Cardiac muscle cell (in vitro differentiated cells and primary cell): ENCODE data around the gene EXOC6B. TPM values are rescaled to one million over a fixed set of nuclear protein-coding genes. Genes with fewer than 3 reads are reported as not detected.

Experiments used
- DNase-seq, 2 donors: peaks; one replicate each; pipeline versions ENCODE4 v3.0.0 to v3.0.0-alpha.2; 2010 to 2017; ENCODE audit warnings: low read depth in 1 of 2, low spot score in 1 of 2
- H3K27ac ChIP-seq: fragments of 200-600 bp; sonication (generic); 2 replicates; pipeline ENCODE4 v1.5.1; 2016
- H3K27me3 ChIP-seq: fragments of 200-600 bp; sonication (generic); 2 replicates; pipeline ENCODE4 v1.6.0; 2016; ENCODE audit warnings: control low read depth
- H3K36me3 ChIP-seq: fragments of 200-600 bp; sonication (generic); 2 replicates; pipeline ENCODE4 v1.5.1; 2016; ENCODE audit warnings: control low read depth
- H3K4me1 ChIP-seq: fragments of 200-600 bp; sonication (generic); 2 replicates; pipeline ENCODE4 v1.8.1; 2017; ENCODE audit warnings: low read depth, mild to moderate bottlenecking, mixed run types
- H3K4me3 ChIP-seq: fragments of 200-600 bp; sonication (generic); 2 replicates; pipeline ENCODE4 v1.5.1; 2016; ENCODE audit warnings: mild to moderate bottlenecking
- H3K9me3 ChIP-seq: fragments of 200-600 bp; sonication (generic); 2 replicates; pipeline ENCODE4 v1.5.1; 2017; ENCODE audit warnings: low read depth, mild to moderate bottlenecking, control low read depth
- polyA plus RNA-seq: library from polyadenylated mRNA; unstranded; fragments of >200 nt; fragmentation: Nextera tagmentation; extraction: Ambion mirVana; gene quantifications from 2 replicates; pipeline ENCODE4 v1.2.1, GENCODE V29; 2016
- total RNA-seq: library from RNA; depleted of rRNA; stranded (reverse); fragments of >200 nt; gene quantifications from 2 replicates; pipeline ENCODE4 v1.2.3, GENCODE V29; 2016
- TF ChIP-seq, protein P1 (sequence below): IDR thresholded peaks from 2 replicates; pipeline ENCODE4 v1.5.1; 2012; ENCODE audit warnings: low read depth, mild to moderate bottlenecking, low read length

EXOC6B gene
- total RNA-seq (23.9 and 42.8 TPM in 2 replicates), polyA plus RNA-seq (17.0 and 21.7 TPM in 2 replicates)

DNA sequence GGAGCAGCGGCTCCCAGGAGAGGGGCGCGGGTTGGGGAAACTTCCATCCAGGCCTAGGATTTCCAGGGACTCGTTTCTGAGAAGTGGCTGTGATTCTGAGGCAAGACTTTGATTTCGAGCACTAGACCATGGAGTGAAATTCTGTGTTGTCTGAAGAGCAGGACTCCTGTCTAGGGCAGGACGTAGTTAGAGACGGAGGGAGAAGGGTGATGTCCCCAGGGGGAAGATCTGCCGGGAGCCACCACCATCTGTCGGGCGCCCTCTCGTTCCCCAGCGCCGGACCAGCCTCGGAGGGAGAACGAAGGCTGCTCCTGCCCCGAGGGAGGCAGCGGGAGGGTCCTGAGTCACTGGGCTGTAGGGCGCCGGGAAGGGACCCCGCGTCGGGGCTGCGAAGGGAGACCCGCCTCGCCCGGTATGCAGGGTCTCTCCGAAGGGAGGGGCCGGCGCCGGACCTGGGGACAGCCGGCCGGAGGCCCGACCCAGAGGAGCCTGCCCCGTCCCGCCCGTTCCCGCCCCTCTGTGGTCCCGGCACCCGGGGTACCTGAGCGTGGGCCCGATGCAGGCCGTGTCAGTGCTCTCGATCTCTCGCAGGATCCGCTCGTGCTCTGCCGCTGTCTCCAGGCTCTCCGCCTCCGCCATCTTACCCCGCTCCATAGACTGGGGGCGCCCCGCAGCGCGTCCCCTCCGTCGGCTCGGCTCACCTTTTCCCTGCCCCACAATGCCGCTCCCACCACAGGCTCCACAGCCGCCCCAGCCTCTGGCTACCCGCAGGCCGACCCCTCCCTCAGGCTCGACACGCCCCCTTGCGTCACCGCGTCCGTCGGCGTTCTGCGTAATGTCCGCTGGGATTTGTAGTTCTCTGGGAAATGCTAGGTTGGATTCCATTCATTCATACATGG is at the start of gene EXOC6B:
Gene EXOC6B, minus strand, starts transcription at position 777 of the 899 bp plus-strand sequence.
- H3K27me3 ChIP-seq = no peaks in the 10 kb centered on the region
- TF ChIP-seq, protein P1, sequence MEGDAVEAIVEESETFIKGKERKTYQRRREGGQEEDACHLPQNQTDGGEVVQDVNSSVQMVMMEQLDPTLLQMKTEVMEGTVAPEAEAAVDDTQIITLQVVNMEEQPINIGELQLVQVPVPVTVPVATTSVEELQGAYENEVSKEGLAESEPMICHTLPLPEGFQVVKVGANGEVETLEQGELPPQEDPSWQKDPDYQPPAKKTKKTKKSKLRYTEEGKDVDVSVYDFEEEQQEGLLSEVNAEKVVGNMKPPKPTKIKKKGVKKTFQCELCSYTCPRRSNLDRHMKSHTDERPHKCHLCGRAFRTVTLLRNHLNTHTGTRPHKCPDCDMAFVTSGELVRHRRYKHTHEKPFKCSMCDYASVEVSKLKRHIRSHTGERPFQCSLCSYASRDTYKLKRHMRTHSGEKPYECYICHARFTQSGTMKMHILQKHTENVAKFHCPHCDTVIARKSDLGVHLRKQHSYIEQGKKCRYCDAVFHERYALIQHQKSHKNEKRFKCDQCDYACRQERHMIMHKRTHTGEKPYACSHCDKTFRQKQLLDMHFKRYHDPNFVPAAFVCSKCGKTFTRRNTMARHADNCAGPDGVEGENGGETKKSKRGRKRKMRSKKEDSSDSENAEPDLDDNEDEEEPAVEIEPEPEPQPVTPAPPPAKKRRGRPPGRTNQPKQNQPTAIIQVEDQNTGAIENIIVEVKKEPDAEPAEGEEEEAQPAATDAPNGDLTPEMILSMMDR = no peak
- DNase-seq = peak; percentile 94 to 95
- H3K4me3 ChIP-seq = peak within 1 kb of the TSS; percentile 78
- H3K36me3 ChIP-seq = peaks cover 3% of the 10 kb centered on the region
- H3K4me1 ChIP-seq = peaks cover 4% of the 10 kb centered on the region
- peak within 1 kb of the TSS; percentile 83 for H3K27ac ChIP-seq
- no peaks in the 10 kb centered on the region for H3K9me3 ChIP-seq

DNA sequence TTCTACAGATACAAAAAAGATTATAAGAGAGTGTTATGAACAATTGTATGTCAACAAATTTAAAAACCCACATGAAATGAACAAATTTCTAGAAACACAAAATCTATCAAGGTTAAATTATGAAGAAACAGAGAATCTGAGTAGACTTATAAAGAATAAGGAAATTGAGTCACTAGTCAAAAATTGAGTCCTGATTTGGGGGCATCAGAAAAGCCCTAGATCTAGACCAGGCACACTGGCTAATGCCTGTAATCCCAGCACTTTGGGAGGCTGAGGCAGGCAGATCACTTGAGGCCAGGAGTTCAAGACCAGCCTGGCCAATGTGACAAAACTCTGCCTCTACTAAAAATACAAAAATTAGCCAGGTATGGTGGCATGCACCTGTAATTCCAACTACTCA is 46.0 kb upstream of the EXOC6B start:
- DNase-seq = no peak
- H3K27ac ChIP-seq = no peak overlapping the region
- H3K36me3 ChIP-seq = no peaks in the 10 kb centered on the region
- no peak overlapping the region for H3K4me3 ChIP-seq
- peaks cover 50% of the 10 kb centered on the region for H3K27me3 ChIP-seq
- no peaks in the 10 kb centered on the region for H3K4me1 ChIP-seq
- no peaks in the 10 kb centered on the region for H3K9me3 ChIP-seq
- TF ChIP-seq, protein P1 = no peak

DNA sequence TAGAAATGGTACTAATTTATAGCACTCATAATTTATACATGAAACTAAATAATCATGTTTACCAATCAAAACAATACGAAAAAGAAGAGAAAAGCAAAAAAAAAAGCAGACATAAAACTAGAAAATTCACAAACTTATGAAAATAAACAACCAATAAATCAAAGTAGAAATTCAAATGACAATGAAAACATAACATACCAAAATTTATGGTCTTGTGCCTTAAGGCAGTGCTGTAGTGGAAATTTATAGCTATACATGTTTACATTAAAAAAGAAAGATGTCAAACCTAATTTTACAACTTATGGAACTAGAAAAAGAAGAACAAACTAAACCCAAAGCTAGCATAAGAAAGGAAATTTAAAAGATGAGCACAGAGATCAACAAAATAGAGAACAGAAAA is 45.2 kb upstream of the EXOC6B start:
- DNase-seq = no peak

DNA sequence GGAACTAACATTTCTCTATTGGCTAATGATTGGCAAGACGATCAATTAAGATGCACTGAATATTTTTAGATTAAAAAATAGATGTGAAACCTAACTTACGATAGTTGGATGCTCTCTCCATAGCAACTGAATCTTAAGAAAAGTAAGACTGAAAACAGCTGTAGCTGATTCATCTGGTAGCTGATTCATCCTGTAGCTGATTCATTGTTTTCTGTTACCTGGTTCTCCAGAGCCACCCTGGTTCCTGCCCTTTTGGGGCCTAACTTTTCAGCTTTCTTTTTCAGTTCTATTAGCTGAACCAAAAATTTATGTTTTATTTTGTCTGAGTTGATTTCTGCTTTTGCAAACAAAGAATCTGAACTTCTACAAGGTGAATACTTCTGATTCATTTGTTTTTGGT is 38.7 kb upstream of the EXOC6B start:
- Histone ChIP-seq H3K9me3 (no peaks in the 10 kb centered on the region), H3K27ac (no peak overlapping the region), H3K27me3 (peaks cover 33% of the 10 kb centered on the region), H3K36me3 (no peaks in the 10 kb centered on the region), H3K4me1 (no peaks in the 10 kb centered on the region), H3K4me3 (no peak overlapping the region)
- DNase-seq = peak in 1 of 2 donors; percentile 28
- TF ChIP-seq, protein P1 = no peak

More for the DNA sequence above, 45.2 kb upstream of the EXOC6B start:
- Histone ChIP-seq H3K9me3 (no peaks in the 10 kb centered on the region), H3K4me1 (no peaks in the 10 kb centered on the region), H3K4me3 (no peak overlapping the region), H3K27ac (no peak overlapping the region), H3K27me3 (peaks cover 45% of the 10 kb centered on the region), H3K36me3 (no peaks in the 10 kb centered on the region)
- TF ChIP-seq, protein P1 = no peak

DNA sequence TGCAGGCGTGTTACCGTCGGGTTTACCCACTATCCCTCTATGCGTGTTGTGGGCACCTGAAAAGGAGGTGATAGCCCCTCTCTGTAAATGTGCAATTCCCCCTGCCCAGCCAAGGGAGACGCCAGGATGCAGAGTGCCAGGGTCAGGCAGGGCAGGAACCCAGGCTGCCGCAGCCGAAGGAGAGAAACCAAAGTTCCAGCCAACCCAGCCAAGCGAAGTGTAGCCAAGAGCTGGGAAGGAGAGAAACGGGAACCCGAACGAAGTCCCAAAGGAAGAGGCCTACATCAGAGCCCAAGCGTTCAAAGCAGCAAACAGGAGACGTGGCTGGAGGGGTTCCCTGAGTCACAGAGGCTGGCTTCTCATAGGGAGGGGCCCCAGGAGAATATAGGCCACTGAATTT is 37.2 kb upstream of the EXOC6B start:
- TF ChIP-seq, protein P1 = no peak
- H3K4me3 ChIP-seq = no peak overlapping the region
- H3K27ac ChIP-seq = no peak overlapping the region
- H3K9me3 ChIP-seq = no peaks in the 10 kb centered on the region
- H3K27me3 ChIP-seq = peaks cover 27% of the 10 kb centered on the region
- H3K4me1 ChIP-seq = no peaks in the 10 kb centered on the region
- DNase-seq = no peak
- no peaks in the 10 kb centered on the region for H3K36me3 ChIP-seq
